MM.1S (cell line): ENCODE data around the gene C1QL2.

ENCODE experiments used
- DNase-seq: peaks from one replicate; pipeline ENCODE4 v3.0.0-alpha.2; 2015
- H2AFZ ChIP-seq: fragments of 300-600 bp; sonication (generic); 2 replicates; pipeline ENCODE4 v1.6.0; 2016; ENCODE audit warnings: antibody characterized with exemption, low read length
- H3F3A ChIP-seq: fragments of 300-600 bp; sonication (generic); 2 replicates; pipeline ENCODE4 v1.6.1; 2016; ENCODE audit warnings: mild to moderate bottlenecking, antibody characterized with exemption, low read length, moderate library complexity, mixed read lengths; ENCODE audit not compliant: insufficient read depth
- H3K27ac ChIP-seq: fragments of 300-600 bp; sonication (generic); 2 replicates; pipeline ENCODE4 v1.5.1; 2016; ENCODE audit warnings: mild to moderate bottlenecking, low read length
- H3K27me3 ChIP-seq: fragments of 300-600 bp; sonication (generic); replicated peaks from 2 replicates; pipeline ENCODE4 v1.6.0; 2016; ENCODE audit warnings: low read length; ENCODE audit not compliant: insufficient read depth
- H3K36me3 ChIP-seq: fragments of 300-600 bp; sonication (generic); replicated peaks from 2 replicates; pipeline ENCODE4 v1.6.1; 2016; ENCODE audit warnings: mild to moderate bottlenecking, low read length, mixed read lengths; ENCODE audit not compliant: insufficient read depth
- H3K4me1 ChIP-seq: fragments of 300-600 bp; sonication (generic); 2 replicates; pipeline ENCODE4 v1.6.1; 2016; ENCODE audit warnings: low read length, mixed read lengths
- H3K4me2 ChIP-seq: fragments of 300-600 bp; sonication (generic); 2 replicates; pipeline ENCODE4 v1.6.0; 2016; ENCODE audit warnings: low read depth, low read length
- H3K4me3 ChIP-seq: fragments of 300-600 bp; sonication (generic); 2 replicates; pipeline ENCODE4 v1.5.1; 2016; ENCODE audit warnings: low read length, mixed read lengths
- H3K79me2 ChIP-seq: fragments of 300-600 bp; sonication (generic); 2 replicates; pipeline ENCODE4 v1.6.1; 2016; ENCODE audit warnings: mixed run types, low read length, mixed read lengths
- H3K9ac ChIP-seq: fragments of 300-600 bp; sonication (generic); 2 replicates; pipeline ENCODE4 v1.6.1; 2016; ENCODE audit warnings: low read length, mixed read lengths
- H3K9me2 ChIP-seq: fragments of 300-600 bp; sonication (generic); replicated peaks from 2 replicates; pipeline ENCODE4 v1.6.1; 2016; ENCODE audit warnings: mild to moderate bottlenecking, low read length, mixed read lengths; ENCODE audit not compliant: insufficient read depth
- H3K9me3 ChIP-seq: fragments of 300-600 bp; sonication (generic); replicated peaks from 2 replicates; pipeline ENCODE4 v1.6.1; 2016; ENCODE audit warnings: mild to moderate bottlenecking, low read length, mixed read lengths; ENCODE audit not compliant: insufficient read depth
- H4K20me1 ChIP-seq: fragments of 300-600 bp; sonication (generic); 2 replicates; pipeline ENCODE4 v1.6.1; 2016; ENCODE audit warnings: mild to moderate bottlenecking, low read length, moderate library complexity, mixed read lengths; ENCODE audit not compliant: insufficient read depth
- CTCF ChIP-seq: fragments of 300-600 bp; sonication (generic); IDR thresholded peaks from 2 replicates; pipeline ENCODE4 v1.5.1; 2016; ENCODE audit warnings: antibody characterized with exemption, low read length, mixed read lengths
- EZH2 ChIP-seq: fragments of 300-600 bp; sonication (generic); optimal IDR thresholded peaks from 2 replicates; pipeline ENCODE3; 2017; ENCODE audit warnings: low read depth, mild to moderate bottlenecking, antibody characterized with exemption, low read length, mixed read lengths
- EZH2phosphoT487 ChIP-seq: fragments of 300-600 bp; sonication (generic); IDR thresholded peaks from 2 replicates; pipeline ENCODE4 v1.6.1; 2018; ENCODE audit warnings: antibody characterized with exemption, low read length

Gene C1QL2

GRCh38 chr2:119156891-119157773, 1.4 kb downstream of the C1QL2 start:
- Histone ChIP-seq H3K9me3 (no peaks in the 10 kb centered on the region), H3K4me3 (no peak overlapping the region), H3K27me3 (peaks cover 21% of the 10 kb centered on the region; the same call in 1 of the 2 replicates), H4K20me1 (no peaks in the 10 kb centered on the region), H3K36me3 (no peaks in the 10 kb centered on the region), H2AFZ (no peak overlapping the region), H3F3A (no peaks in the 10 kb centered on the region), H3K9ac (no peak overlapping the region), H3K4me2 (no peak overlapping the region), H3K27ac (no peak overlapping the region), H3K4me1 (no peaks in the 10 kb centered on the region), H3K79me2 (no peaks in the 10 kb centered on the region), H3K9me2 (no peaks in the 10 kb centered on the region)
- no peak for DNase-seq
- TF ChIP-seq CTCF (no peak), EZH2 (no peak), EZH2phosphoT487 (no peak)

- Histone ChIP-seq H3K4me1 (no peaks in the 10 kb centered on the region), H3K9ac (no peak overlapping the region), H2AFZ (no peak overlapping the region)
Observed at GRCh38 chr2:119156105-119156890, 2.3 kb downstream of the C1QL2 start.

GRCh38 chr2:119155633-119156032, 2.9 kb downstream of the C1QL2 start:
- Histone ChIP-seq H3K27ac (no peak overlapping the region), H2AFZ (no peak overlapping the region), H3K4me2 (no peak overlapping the region), H4K20me1 (no peaks in the 10 kb centered on the region), H3K36me3 (no peaks in the 10 kb centered on the region), H3K4me3 (no peak overlapping the region), H3K9ac (no peak overlapping the region), H3K27me3 (peaks cover 21% of the 10 kb centered on the region; the same call in 1 of the 2 replicates), H3F3A (no peaks in the 10 kb centered on the region), H3K4me1 (no peaks in the 10 kb centered on the region), H3K9me3 (no peaks in the 10 kb centered on the region), H3K79me2 (no peaks in the 10 kb centered on the region), H3K9me2 (no peaks in the 10 kb centered on the region)
- TF ChIP-seq CTCF, result no peak
- TF ChIP-seq EZH2, result no peak
- TF ChIP-seq EZH2phosphoT487, result no peak
- DNase-seq, result no peak

More at GRCh38 chr2:119156105-119156890, 2.3 kb downstream of the C1QL2 start:
- DNase-seq, result no peak
- H3K79me2 ChIP-seq, result no peaks in the 10 kb centered on the region
- H3K36me3 ChIP-seq, result no peaks in the 10 kb centered on the region
- H3K9me2 ChIP-seq, result no peaks in the 10 kb centered on the region
- peaks cover 21% of the 10 kb centered on the region; the same call in 1 of the 2 replicates for H3K27me3 ChIP-seq
- no peaks in the 10 kb centered on the region for H3K9me3 ChIP-seq
- H3K4me2 ChIP-seq, result no peak overlapping the region
- no peaks in the 10 kb centered on the region for H3F3A ChIP-seq
- H3K4me3 ChIP-seq, result no peak overlapping the region
- H3K27ac ChIP-seq, result no peak overlapping the region
- TF ChIP-seq EZH2, result no peak
- TF ChIP-seq EZH2phosphoT487, result no peak
- no peak for TF ChIP-seq CTCF
- no peaks in the 10 kb centered on the region for H4K20me1 ChIP-seq
